A673 (cell line): ENCODE measurements around the gene NRXN2. TPM values are rescaled to one million over a fixed set of nuclear protein-coding genes. Genes with fewer than 3 reads are reported as not detected.

Experiments
- BruUV-seq: library from RNA; stranded (reverse); fragments of 400-500 nt; replicated peaks from 2 replicates; lab custom pipeline; 2021; lab: Mats Ljungman, UMichigan
- CTCF ChIA-PET: fragments of 300-600 bp; sonication (Branson Sonifier 250); formaldehyde crosslinking; loops from one replicate; lab custom pipeline; 2022; ENCODE audit warnings: antibody characterized with exemption; lab: Charles Lee
- POLR2A ChIA-PET: fragments of 300-600 bp; sonication (Branson Sonifier 250); formaldehyde crosslinking; loops from one replicate; lab custom pipeline; 2022; ENCODE audit warnings: antibody characterized with exemption; ENCODE audit not compliant: low non-redundant PET; lab: Charles Lee
- DNase-seq: peaks from one replicate; pipeline ENCODE4 v3.0.0-alpha.2; 2015; ENCODE audit warnings: low spot score
- H3K27ac ChIP-seq: fragments of 200-600 bp; sonication (generic); 2 replicates; pipeline ENCODE4 v1.5.1; 2016; ENCODE audit warnings: mixed run types, low read depth, mild to moderate bottlenecking, mixed read lengths, antibody characterized with exemption, low read length; ENCODE audit not compliant: poor library complexity, severe bottlenecking
- H3K27me3 ChIP-seq: fragments of 200-600 bp; sonication (generic); replicated peaks from 2 replicates; pipeline ENCODE4 v1.6.1; 2017; ENCODE audit warnings: mixed run types, low read depth, mild to moderate bottlenecking, mixed read lengths, antibody characterized with exemption, low read length; ENCODE audit not compliant: insufficient read depth, poor library complexity
- H3K36me3 ChIP-seq: fragments of 200-600 bp; sonication (generic); 2 replicates; pipeline ENCODE4 v1.6.1; 2016; ENCODE audit warnings: mixed run types, mild to moderate bottlenecking, mixed read lengths, antibody characterized with exemption, low read length; ENCODE audit not compliant: insufficient read depth, poor library complexity, severe bottlenecking
- H3K4me1 ChIP-seq: fragments of 200-600 bp; sonication (generic); 2 replicates; pipeline ENCODE4 v1.6.1; 2017; ENCODE audit warnings: mixed run types, mild to moderate bottlenecking, mixed read lengths, antibody characterized with exemption, low read length; ENCODE audit not compliant: insufficient read depth, poor library complexity, severe bottlenecking
- H3K4me3 ChIP-seq: fragments of 200-600 bp; sonication (generic); 2 replicates; pipeline ENCODE4 v1.5.1; 2016; ENCODE audit warnings: low read depth, mixed run types, mild to moderate bottlenecking, mixed read lengths, low read length; ENCODE audit not compliant: poor library complexity, severe bottlenecking
- H3K9me3 ChIP-seq: fragments of 200-600 bp; sonication (generic); 2 replicates; pipeline ENCODE4 v1.6.1; 2016; ENCODE audit warnings: mixed run types, low read depth, mild to moderate bottlenecking, mixed read lengths, antibody characterized with exemption, low read length; ENCODE audit not compliant: poor library complexity, severe bottlenecking
- EZH2 ChIP-seq: fragments of 200-600 bp; sonication (generic); IDR thresholded peaks from 2 replicates; pipeline ENCODE4 v1.6.1; 2017; ENCODE audit warnings: borderline replicate concordance, low read depth, mild to moderate bottlenecking, mixed read lengths, antibody characterized with exemption, low read length; ENCODE audit not compliant: poor library complexity, severe bottlenecking
- intact Hi-C: fragments of 100-400 bp; cut with micrococcal nuclease; formaldehyde crosslinking; loops from one replicate; pipeline ENCODE4 v1.10.0; 2022; ENCODE audit not compliant: unreplicated experiment
- total RNA-seq: library from RNA; stranded (reverse); gene quantifications from 2 replicates; pipeline ENCODE4 v1.2.3, GENCODE V29; 2021
- TF ChIP-seq, protein P1 (sequence below): fragments of 300-800, 200-600 bp; sonication (generic); conservative IDR thresholded peaks from 2 replicates; pipeline ENCODE4 v1.5.1; 2017; ENCODE audit warnings: low read depth, mild to moderate bottlenecking, antibody characterized with exemption, low read length, moderate library complexity, mixed read lengths

The NRXN2 gene
- total RNA-seq, 1 experiment from 2014 or later, result 5.0 TPM

DNA sequence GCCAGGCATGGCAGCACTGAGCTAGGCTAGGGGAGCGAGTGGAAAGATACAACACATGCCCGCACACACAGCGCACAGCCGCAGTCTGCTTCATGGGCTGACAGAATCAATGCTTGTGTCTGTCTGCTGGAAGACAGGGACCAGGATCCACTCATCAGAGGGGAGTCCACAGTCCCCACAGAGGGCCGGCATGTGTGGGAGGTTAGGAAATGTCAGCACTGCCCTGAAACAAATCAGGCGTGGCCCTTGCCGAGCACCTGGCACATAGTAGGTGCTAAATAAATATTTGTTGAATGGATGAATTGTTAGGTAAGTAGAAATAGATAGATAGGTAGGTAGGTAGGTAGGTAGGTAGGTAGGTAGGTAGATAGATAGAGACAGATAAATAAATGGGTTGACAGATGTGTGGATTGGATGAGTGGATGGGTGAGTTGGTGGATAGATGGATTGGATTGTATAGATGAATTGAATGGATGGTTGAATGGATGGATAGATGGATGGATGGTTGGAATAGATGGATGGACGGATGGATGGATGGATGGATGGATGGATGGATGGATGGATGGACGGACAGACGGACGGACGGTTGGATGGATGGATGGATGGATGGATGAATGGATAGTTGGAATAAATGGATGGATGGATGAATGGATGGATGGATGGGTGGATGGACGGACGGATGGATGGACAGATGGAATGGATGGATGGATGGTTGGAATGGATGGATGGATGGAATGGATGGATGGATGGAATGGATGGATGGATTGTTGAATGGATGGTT lies 128.6 kb downstream of the NRXN2 start:
- no peaks in the 10 kb centered on the region for H3K4me1 ChIP-seq
- POLR2A ChIA-PET, result no interaction called here
- intact Hi-C loops, result no loop called here
- no peaks in the 10 kb centered on the region for H3K36me3 ChIP-seq
- H3K4me3 ChIP-seq, result no peak overlapping the region
- CTCF ChIA-PET, result no interaction called here
- no peaks in the 10 kb centered on the region for H3K9me3 ChIP-seq
- TF ChIP-seq, protein P1, sequence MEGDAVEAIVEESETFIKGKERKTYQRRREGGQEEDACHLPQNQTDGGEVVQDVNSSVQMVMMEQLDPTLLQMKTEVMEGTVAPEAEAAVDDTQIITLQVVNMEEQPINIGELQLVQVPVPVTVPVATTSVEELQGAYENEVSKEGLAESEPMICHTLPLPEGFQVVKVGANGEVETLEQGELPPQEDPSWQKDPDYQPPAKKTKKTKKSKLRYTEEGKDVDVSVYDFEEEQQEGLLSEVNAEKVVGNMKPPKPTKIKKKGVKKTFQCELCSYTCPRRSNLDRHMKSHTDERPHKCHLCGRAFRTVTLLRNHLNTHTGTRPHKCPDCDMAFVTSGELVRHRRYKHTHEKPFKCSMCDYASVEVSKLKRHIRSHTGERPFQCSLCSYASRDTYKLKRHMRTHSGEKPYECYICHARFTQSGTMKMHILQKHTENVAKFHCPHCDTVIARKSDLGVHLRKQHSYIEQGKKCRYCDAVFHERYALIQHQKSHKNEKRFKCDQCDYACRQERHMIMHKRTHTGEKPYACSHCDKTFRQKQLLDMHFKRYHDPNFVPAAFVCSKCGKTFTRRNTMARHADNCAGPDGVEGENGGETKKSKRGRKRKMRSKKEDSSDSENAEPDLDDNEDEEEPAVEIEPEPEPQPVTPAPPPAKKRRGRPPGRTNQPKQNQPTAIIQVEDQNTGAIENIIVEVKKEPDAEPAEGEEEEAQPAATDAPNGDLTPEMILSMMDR, result no peak
- TF ChIP-seq EZH2, result no peak
- no TSS peak for BruUV-seq
- H3K27ac ChIP-seq, result no peak overlapping the region
- no peak for DNase-seq
- no peaks in the 10 kb centered on the region for H3K27me3 ChIP-seq

DNA sequence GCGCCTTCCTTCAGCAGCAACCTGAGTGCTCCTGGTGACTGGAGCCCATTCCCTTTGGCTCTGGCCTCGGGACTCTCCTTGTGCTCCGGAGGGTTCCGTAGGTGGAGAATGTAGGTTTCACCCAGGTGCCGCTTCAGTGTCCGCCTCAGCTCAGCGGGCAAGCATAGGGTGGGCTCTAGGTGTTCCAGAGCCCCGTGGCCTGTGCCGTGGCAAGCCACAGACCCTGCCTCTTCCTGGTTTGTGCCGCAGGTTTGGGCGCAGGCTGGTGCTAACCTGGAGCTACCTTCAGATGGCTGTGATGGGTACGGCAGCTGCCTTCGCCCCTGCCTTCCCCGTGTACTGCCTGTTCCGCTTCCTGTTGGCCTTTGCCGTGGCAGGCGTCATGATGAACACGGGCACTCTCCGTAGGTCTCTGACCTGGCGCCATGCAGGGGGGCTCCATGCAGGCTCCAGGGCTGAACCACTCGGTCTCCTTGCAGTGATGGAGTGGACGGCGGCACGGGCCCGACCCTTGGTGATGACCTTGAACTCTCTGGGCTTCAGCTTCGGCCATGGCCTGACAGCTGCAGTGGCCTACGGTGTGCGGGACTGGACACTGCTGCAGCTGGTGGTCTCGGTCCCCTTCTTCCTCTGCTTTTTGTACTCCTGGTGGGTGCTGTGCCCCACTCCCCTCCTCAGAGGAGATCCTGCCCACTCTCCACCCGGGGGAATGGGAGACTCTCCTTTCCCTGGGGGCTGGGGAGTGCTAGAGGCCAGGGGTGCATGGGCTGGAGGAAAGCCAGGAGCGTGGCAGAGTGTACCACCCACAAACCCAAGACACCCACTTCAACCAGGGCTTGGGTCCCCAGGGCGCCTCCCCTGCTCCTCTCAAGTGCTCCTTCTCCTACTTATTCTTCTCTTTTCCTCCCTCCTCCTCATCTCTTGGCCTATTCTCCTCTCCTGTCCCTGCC lies 129.6 kb downstream of the NRXN2 start:
- POLR2A ChIA-PET, result no interaction called here

DNA sequence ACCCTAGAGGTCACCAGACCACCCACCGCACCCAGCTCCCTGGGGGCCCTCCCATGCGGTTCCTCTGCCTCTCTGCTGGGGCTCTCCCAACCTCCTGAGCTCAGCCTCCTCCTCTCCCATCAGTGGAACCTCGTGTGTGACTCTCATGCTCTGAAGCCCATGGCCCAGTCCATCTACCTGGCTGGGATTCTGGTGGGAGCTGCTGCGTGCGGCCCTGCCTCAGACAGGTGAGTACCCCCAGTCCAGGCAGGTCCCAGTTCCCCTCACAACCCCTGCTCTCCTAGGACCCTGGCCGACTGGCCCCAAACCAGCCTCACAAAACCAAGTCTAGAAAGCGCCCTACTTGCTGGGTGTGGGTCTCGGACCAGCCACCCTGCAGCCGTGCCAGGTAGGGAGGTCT lies 130.3 kb downstream of the NRXN2 start:
- no peak overlapping the region for H3K27ac ChIP-seq
- no peaks in the 10 kb centered on the region for H3K27me3 ChIP-seq
- intact Hi-C loops, result no loop called here
- no peak overlapping the region for H3K4me3 ChIP-seq
- no peaks in the 10 kb centered on the region for H3K4me1 ChIP-seq
- H3K9me3 ChIP-seq, result no peaks in the 10 kb centered on the region
- no peaks in the 10 kb centered on the region for H3K36me3 ChIP-seq
- ChIA-PET CTCF (interaction anchor here (0.6 kb wide), 1 partner anchor 16 kb away, joined by 3 read pairs; no protein-coding TSS in a partner anchor), POLR2A (no interaction called here)
- no peak for DNase-seq
- TF ChIP-seq, protein P1, result no peak
- no peak for TF ChIP-seq EZH2
- BruUV-seq, result no TSS peak

More for the DNA sequence above, 129.6 kb downstream of the NRXN2 start:
- Histone ChIP-seq H3K9me3 (no peaks in the 10 kb centered on the region), H3K4me3 (no peak overlapping the region), H3K4me1 (no peaks in the 10 kb centered on the region), H3K27ac (no peak overlapping the region), H3K36me3 (no peaks in the 10 kb centered on the region), H3K27me3 (no peaks in the 10 kb centered on the region)
- BruUV-seq, result no TSS peak
- TF ChIP-seq, protein P1, result no peak
- TF ChIP-seq EZH2, result no peak
- CTCF ChIA-PET, result no interaction called here
- no peak for DNase-seq
- intact Hi-C loops, result no loop called here
